Gastrocnemius medialis (tissue), 4 donors: ENCODE results near the gene NKAP. TPM values are rescaled to one million over a fixed set of nuclear protein-coding genes. Genes with fewer than 3 reads are reported as not detected.

Experiments used
- ATAC-seq, 2 donors: fragments of 150-250 bp; one replicate each; pipeline ENCODE4 v1.9.1; 2016
- DNase-seq, 2 donors: peaks; one replicate each; pipeline ENCODE4 v3.0.0-alpha.2; 2019
- H3K27ac ChIP-seq, 4 donors: fragments of 200-600 bp; sonication (generic); 1 replicate in 1 of 4; 2 replicates in 3 of 4; pipeline ENCODE4 v1.5.1; 2016 to 2018; ENCODE audit warnings: mild to moderate bottlenecking in 2 of 4, moderate library complexity in 1 of 4
- H3K27me3 ChIP-seq, 3 donors: fragments of 200-600 bp; sonication (generic) in 2 of 3; 1 replicate in 1 of 3; 2 replicates in 2 of 3; pipeline versions ENCODE4 v1.5.1 to v1.6.0; 2016 to 2019; ENCODE audit warnings: mild to moderate bottlenecking in 1 of 3, moderate library complexity in 1 of 3
- H3K36me3 ChIP-seq, 2 donors: fragments of 200-600 bp; sonication (generic) in 1 of 2; one replicate each; pipeline ENCODE4 v1.5.1; 2017 to 2018
- H3K4me1 ChIP-seq, 2 donors: fragments of 200-600 bp; sonication (generic) in 1 of 2; one replicate each; pipeline ENCODE4 v1.5.1; 2016 to 2017; ENCODE audit warnings: mild to moderate bottlenecking in 2 of 2
- H3K4me3 ChIP-seq, 4 donors: fragments of 200-600 bp; sonication (generic) in 3 of 4; 1 replicate in 1 of 4; 2 replicates in 3 of 4; pipeline ENCODE4 v1.5.1; 2016 to 2019; ENCODE audit warnings: mild to moderate bottlenecking in 2 of 4
- H3K9me3 ChIP-seq, 3 donors: fragments of 200-600 bp; sonication (generic) in 2 of 3; 1 replicate in 1 of 3; 2 replicates in 2 of 3; pipeline ENCODE4 v1.5.1; 2016 to 2019
- CTCF ChIP-seq, 5 experiments: fragments of 450-650 bp in 3 of 5; fragments of 200-600 bp in 2 of 5; sonication (generic) in 2 of 5; IDR thresholded peaks in 4 of 5; conservative IDR thresholded peaks in 1 of 5; 1 replicate in 4 of 5; 2 replicates in 1 of 5; pipeline ENCODE4 v1.5.1; 2016 to 2019; ENCODE audit warnings: antibody characterized with exemption in 5 of 5, mild to moderate bottlenecking in 3 of 5, moderate library complexity in 3 of 5
- POLR2A ChIP-seq, 2 donors: fragments of 450-650 bp; IDR thresholded peaks; one replicate each; pipeline ENCODE4 v1.6.1; 2017; ENCODE audit warnings: antibody characterized with exemption in 2 of 2, mild to moderate bottlenecking in 2 of 2, moderate library complexity in 2 of 2
- in situ Hi-C, 4 donors: fragments of 200-750 bp; cut with MboI; loops; one replicate each; pipeline versions ENCODE4 v1.15.0 to v1.8.0; 2017; ENCODE audit warnings: low sequenced_read_pairs in 4 of 4
- intact Hi-C: fragments of 100-400 bp; cut with DNase I; formaldehyde crosslinking; loops from one replicate; pipeline ENCODE4 v1.15.1; 2023; ENCODE audit warnings: low total_unique reads
- total RNA-seq, 4 donors: library from RNA; depleted of rRNA; stranded (reverse); fragments of >200 nt; gene quantifications; one replicate each; pipeline versions ENCODE4 v1.1.0 to v1.2.3, GENCODE V29; 2016

NKAP gene
- total RNA-seq, 4 donors from 2014 or later: 3.4 to 5.1 (median 4.3) TPM

GRCh38 chrX:119986203-119986602 is 42.7 kb upstream of the NKAP start:
- no peaks in the 10 kb centered on the region for H3K4me1 ChIP-seq

GRCh38 chrX:119984652-119985051 is 41.1 kb upstream of the NKAP start:
- no peak for DNase-seq
- intact Hi-C loops: no loop called here
- no peak for ATAC-seq
- no peak overlapping the region for H3K27ac ChIP-seq
- H3K36me3 ChIP-seq: no peaks in the 10 kb centered on the region
- no peaks in the 10 kb centered on the region for H3K9me3 ChIP-seq
- no peak overlapping the region for H3K4me3 ChIP-seq
- in situ Hi-C loops: no loop called here
- no peaks in the 10 kb centered on the region for H3K4me1 ChIP-seq
- TF ChIP-seq CTCF (IDR thresholded peaks at IDR 0.05 in 4 of 5, conservative IDR thresholded peaks at IDR 0.05 in 1 of 5) (no peak), POLR2A (IDR thresholded peaks at IDR 0.05) (no peak)
- peaks cover 0 to 9% (median 1%) of the 10 kb centered on the region in 3 donors for H3K27me3 ChIP-seq

More at GRCh38 chrX:119986203-119986602, 42.7 kb upstream of the NKAP start:
- H3K27me3 ChIP-seq: peaks cover 10 to 24% (median 11%) of the 10 kb centered on the region in 3 donors
- H3K27ac ChIP-seq: no peak overlapping the region
- no peaks in the 10 kb centered on the region for H3K9me3 ChIP-seq
- ATAC-seq (no peak), DNase-seq (no peak)
- H3K36me3 ChIP-seq: no peaks in the 10 kb centered on the region
- no peak for TF ChIP-seq CTCF (IDR thresholded peaks at IDR 0.05 in 4 of 5, conservative IDR thresholded peaks at IDR 0.05 in 1 of 5)
- TF ChIP-seq POLR2A (IDR thresholded peaks at IDR 0.05): no peak
- no peak overlapping the region for H3K4me3 ChIP-seq
- intact Hi-C loops (no loop called here), in situ Hi-C loops (no loop called here)

- TF ChIP-seq POLR2A (IDR thresholded peaks at IDR 0.05) (no peak), CTCF (IDR thresholded peaks at IDR 0.05 in 4 of 5, conservative IDR thresholded peaks at IDR 0.05 in 1 of 5) (no peak)
- Histone ChIP-seq H3K27me3 (peaks cover 0 to under 1% (median 0%) of the 10 kb centered on the region in 3 donors), H3K36me3 (no peaks in the 10 kb centered on the region), H3K4me3 (no peak overlapping the region), H3K4me1 (no peaks in the 10 kb centered on the region), H3K9me3 (no peaks in the 10 kb centered on the region), H3K27ac (no peak overlapping the region)
- intact Hi-C loops (no loop called here), in situ Hi-C loops (no loop called here)
- DNase-seq (no peak), ATAC-seq (no peak)
Measured at GRCh38 chrX:119983494-119983893, 39.9 kb upstream of the NKAP start.

GRCh38 chrX:119982145-119982544 is 38.6 kb upstream of the NKAP start:
- no peak overlapping the region for H3K27ac ChIP-seq
- H3K9me3 ChIP-seq: no peaks in the 10 kb centered on the region
- H3K4me3 ChIP-seq: no peak overlapping the region
- no peaks in the 10 kb centered on the region for H3K36me3 ChIP-seq
- H3K4me1 ChIP-seq: no peaks in the 10 kb centered on the region
- ATAC-seq (no peak), DNase-seq (no peak)
- no peak for TF ChIP-seq POLR2A (IDR thresholded peaks at IDR 0.05)
- TF ChIP-seq CTCF (IDR thresholded peaks at IDR 0.05 in 4 of 5, conservative IDR thresholded peaks at IDR 0.05 in 1 of 5): no peak
- in situ Hi-C loops: no loop called here
- H3K27me3 ChIP-seq: no peaks in the 10 kb centered on the region
- intact Hi-C loops: no loop called here
